GM23338 (cell line): ENCODE measurements around the gene TCTN1. TPM values are rescaled to one million over a fixed set of nuclear protein-coding genes. Genes with fewer than 3 reads are reported as not detected.

Experiments
- ATAC-seq: fragments of 200-7000 bp; cut with Tn5 transposase; 3 replicates; pipeline ENCODE4 v1.9.1; 2020
- DNase-seq: peaks from one replicate; pipeline ENCODE4 v3.0.0-alpha.2; 2015; ENCODE audit warnings: low spot score
- H2AFZ ChIP-seq: fragments of 200-600 bp; sonication (generic); 2 replicates; pipeline ENCODE4 v1.8.0; 2016; ENCODE audit warnings: antibody characterized with exemption, mild to moderate bottlenecking, moderate library complexity
- H3F3A ChIP-seq: fragments of 200-600 bp; sonication (generic); replicated peaks from 2 replicates; pipeline ENCODE4 v1.8.0; 2017; ENCODE audit warnings: antibody characterized with exemption, mixed run types, low read depth
- H3K27ac ChIP-seq: fragments of 200-600 bp; sonication (generic); 2 replicates; pipeline ENCODE4 v1.6.1; 2016; ENCODE audit warnings: low read depth
- H3K27me3 ChIP-seq: fragments of 200-600 bp; sonication (generic); 2 replicates; pipeline ENCODE4 v1.8.0; 2016; ENCODE audit warnings: mild to moderate bottlenecking, mixed run types, moderate library complexity; ENCODE audit not compliant: insufficient read depth
- H3K36me3 ChIP-seq: fragments of 200-600 bp; sonication (generic); 2 replicates; pipeline ENCODE4 v1.8.0; 2016; ENCODE audit warnings: mild to moderate bottlenecking; ENCODE audit not compliant: insufficient read depth
- H3K4me1 ChIP-seq: fragments of 200-600 bp; sonication (generic); 2 replicates; pipeline ENCODE4 v1.8.0; 2016; ENCODE audit warnings: mild to moderate bottlenecking, moderate library complexity; ENCODE audit not compliant: insufficient read depth
- H3K4me2 ChIP-seq: fragments of 200-600 bp; sonication (generic); 2 replicates; pipeline ENCODE4 v1.7.1; 2017; ENCODE audit warnings: mixed run types
- H3K4me3 ChIP-seq: fragments of 200-600 bp; sonication (generic); 2 replicates; pipeline ENCODE4 v1.6.1; 2016; ENCODE audit warnings: mixed run types
- H3K79me2 ChIP-seq: fragments of 200-600 bp; sonication (generic); replicated peaks from 2 replicates; pipeline ENCODE4 v1.8.0; 2017; ENCODE audit warnings: mild to moderate bottlenecking; ENCODE audit not compliant: insufficient read depth
- H3K9me2 ChIP-seq: fragments of 200-600 bp; sonication (generic); 2 replicates; pipeline ENCODE4 v1.8.0; 2017; ENCODE audit not compliant: insufficient read depth
- H4K20me1 ChIP-seq: fragments of 200-600 bp; sonication (generic); replicated peaks from 2 replicates; pipeline ENCODE4 v1.8.0; 2017; ENCODE audit warnings: mild to moderate bottlenecking; ENCODE audit not compliant: insufficient read depth
- H3K27ac Mint-ChIP-seq: 2 replicates; pipeline ENCODE4 v1.8.0; 2020; ENCODE audit warnings: inconsistent platforms, mild to moderate bottlenecking, moderate library complexity, mixed read lengths
- H3K27me3 Mint-ChIP-seq: 3 replicates; pipeline ENCODE4 v1.8.0; 2022; ENCODE audit warnings: low read depth, mild to moderate bottlenecking, moderate library complexity, mixed read lengths, inconsistent platforms; ENCODE audit not compliant: insufficient read depth, poor library complexity
- H3K36me3 Mint-ChIP-seq: 3 replicates; pipeline ENCODE4 v1.8.0; 2021; ENCODE audit warnings: low read depth, mild to moderate bottlenecking, inconsistent platforms, moderate library complexity, mixed read lengths
- H3K4me1 Mint-ChIP-seq: 3 replicates; pipeline ENCODE4 v1.8.0; 2020; ENCODE audit warnings: mild to moderate bottlenecking, inconsistent platforms, mixed read lengths
- H3K4me3 Mint-ChIP-seq: 3 replicates; pipeline ENCODE4 v1.8.0; 2021; ENCODE audit warnings: moderate library complexity, mild to moderate bottlenecking, inconsistent platforms, mixed read lengths
- H3K9me3 Mint-ChIP-seq: 3 replicates; pipeline ENCODE4 v1.8.0; 2020; ENCODE audit warnings: moderate library complexity, mild to moderate bottlenecking, inconsistent platforms, mixed read lengths
- CREB1 ChIP-seq: fragments of 250-450 bp; sonication (Bioruptor Pico); IDR thresholded peaks from 2 replicates; pipeline ENCODE4 v1.5.0; 2020; ENCODE audit warnings: low read depth, mild to moderate bottlenecking, moderate library complexity
- CTCF ChIP-seq, 2 experiments: fragments of 200-600 bp in 1 of 2; sonication (generic) in 1 of 2; conservative IDR thresholded peaks; 2 replicates each; pipeline versions ENCODE4 v1.5.1 to v1.6.1; 2016 to 2017; ENCODE audit warnings: antibody characterized with exemption in 2 of 2, low read depth in 2 of 2, mild to moderate bottlenecking in 2 of 2, moderate library complexity in 1 of 2
- EZH2 ChIP-seq: fragments of 200-600 bp; sonication (generic); IDR thresholded peaks from one replicate; pipeline ENCODE4 v1.8.0; 2017; ENCODE audit warnings: antibody characterized with exemption, mild to moderate bottlenecking, low read depth; ENCODE audit not compliant: unreplicated experiment
- EZH2phosphoT487 ChIP-seq: fragments of 200-600 bp; sonication (generic); IDR thresholded peaks from one replicate; pipeline ENCODE4 v1.8.1; 2018; ENCODE audit warnings: antibody characterized with exemption; ENCODE audit not compliant: unreplicated experiment
- JUNB ChIP-seq: IDR thresholded peaks from one replicate; pipeline ENCODE4 v1.6.1; 2016; ENCODE audit warnings: antibody characterized with exemption; ENCODE audit not compliant: unreplicated experiment
- NANOG ChIP-seq: IDR thresholded peaks from 2 replicates; pipeline ENCODE4 v1.6.1; 2016; ENCODE audit warnings: antibody characterized with exemption, borderline replicate concordance
- POLR2AphosphoS5 ChIP-seq: IDR thresholded peaks from 2 replicates; pipeline ENCODE4 v1.6.1; 2016; ENCODE audit warnings: antibody characterized with exemption, low read depth
- STAT1 ChIP-seq: IDR thresholded peaks from one replicate; pipeline ENCODE4 v1.6.1; 2016; ENCODE audit warnings: antibody characterized with exemption; ENCODE audit not compliant: unreplicated experiment
- ZNF114 ChIP-seq: fragments of 250-450 bp; sonication (Bioruptor Pico); IDR thresholded peaks from 2 replicates; pipeline ENCODE4 v1.5.0; 2020; ENCODE audit warnings: mild to moderate bottlenecking, moderate library complexity
- ZNF331 ChIP-seq: fragments of 250-450 bp; sonication (Bioruptor Pico); IDR thresholded peaks from 2 replicates; pipeline ENCODE4 v1.5.0; 2020; ENCODE audit warnings: low read depth, mild to moderate bottlenecking, moderate library complexity
- ZNF462 ChIP-seq: fragments of 250-450 bp; sonication (Bioruptor Pico); IDR thresholded peaks from 2 replicates; pipeline ENCODE4 v1.5.0; 2020; ENCODE audit warnings: mild to moderate bottlenecking, moderate library complexity
- polyA plus RNA-seq: library from polyadenylated mRNA; unstranded; fragments of >200 nt; fragmentation: Nextera tagmentation; extraction: Ambion mirVana; gene quantifications from 2 replicates; pipeline ENCODE4 v1.2.1, GENCODE V29; 2016
- total RNA-seq: library from RNA; depleted of rRNA; stranded (reverse); fragments of >200 nt; shearing (Covaris generic); gene quantifications from 2 replicates; pipeline ENCODE4 v1.2.3, GENCODE V29; 2014
- TF ChIP-seq, protein P1 (sequence below): IDR thresholded peaks from one replicate; pipeline ENCODE4 v1.6.1; 2018; ENCODE audit warnings: antibody characterized with exemption; ENCODE audit not compliant: unreplicated experiment
- TF ChIP-seq, protein P2 (sequence below): IDR thresholded peaks from 2 replicates; pipeline ENCODE4 v1.6.1; 2016; ENCODE audit warnings: antibody characterized with exemption

TCTN1 gene
- total and polyA plus RNA-seq, 2 experiments from 2014 or later, result 10.6 to 12.4 TPM

- H3K4me1 Mint-ChIP-seq, result peaks cover 3% of the 10 kb centered on the region; the same call in 2 of the 3 replicates
- H3F3A ChIP-seq, result no peaks in the 10 kb centered on the region
- no peaks in the 10 kb centered on the region for H3K9me2 ChIP-seq
- DNase-seq, result no peak
- no peaks in the 10 kb centered on the region for H4K20me1 ChIP-seq
- no peak overlapping the region for H3K27ac Mint-ChIP-seq
- TF ChIP-seq CTCF (conservative IDR thresholded peaks at IDR 0.05; ENCODE audit: low read depth in 2 of 2), result no peak
- no peak for TF ChIP-seq ZNF114 (CRISPR knock-in tag)
- TF ChIP-seq JUNB, result no peak
- no peak for TF ChIP-seq NANOG
- TF ChIP-seq, protein P1, sequence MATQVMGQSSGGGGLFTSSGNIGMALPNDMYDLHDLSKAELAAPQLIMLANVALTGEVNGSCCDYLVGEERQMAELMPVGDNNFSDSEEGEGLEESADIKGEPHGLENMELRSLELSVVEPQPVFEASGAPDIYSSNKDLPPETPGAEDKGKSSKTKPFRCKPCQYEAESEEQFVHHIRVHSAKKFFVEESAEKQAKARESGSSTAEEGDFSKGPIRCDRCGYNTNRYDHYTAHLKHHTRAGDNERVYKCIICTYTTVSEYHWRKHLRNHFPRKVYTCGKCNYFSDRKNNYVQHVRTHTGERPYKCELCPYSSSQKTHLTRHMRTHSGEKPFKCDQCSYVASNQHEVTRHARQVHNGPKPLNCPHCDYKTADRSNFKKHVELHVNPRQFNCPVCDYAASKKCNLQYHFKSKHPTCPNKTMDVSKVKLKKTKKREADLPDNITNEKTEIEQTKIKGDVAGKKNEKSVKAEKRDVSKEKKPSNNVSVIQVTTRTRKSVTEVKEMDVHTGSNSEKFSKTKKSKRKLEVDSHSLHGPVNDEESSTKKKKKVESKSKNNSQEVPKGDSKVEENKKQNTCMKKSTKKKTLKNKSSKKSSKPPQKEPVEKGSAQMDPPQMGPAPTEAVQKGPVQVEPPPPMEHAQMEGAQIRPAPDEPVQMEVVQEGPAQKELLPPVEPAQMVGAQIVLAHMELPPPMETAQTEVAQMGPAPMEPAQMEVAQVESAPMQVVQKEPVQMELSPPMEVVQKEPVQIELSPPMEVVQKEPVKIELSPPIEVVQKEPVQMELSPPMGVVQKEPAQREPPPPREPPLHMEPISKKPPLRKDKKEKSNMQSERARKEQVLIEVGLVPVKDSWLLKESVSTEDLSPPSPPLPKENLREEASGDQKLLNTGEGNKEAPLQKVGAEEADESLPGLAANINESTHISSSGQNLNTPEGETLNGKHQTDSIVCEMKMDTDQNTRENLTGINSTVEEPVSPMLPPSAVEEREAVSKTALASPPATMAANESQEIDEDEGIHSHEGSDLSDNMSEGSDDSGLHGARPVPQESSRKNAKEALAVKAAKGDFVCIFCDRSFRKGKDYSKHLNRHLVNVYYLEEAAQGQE, result no peak
- no peak for TF ChIP-seq CREB1 (CRISPR knock-in tag)
- TF ChIP-seq, protein P2, sequence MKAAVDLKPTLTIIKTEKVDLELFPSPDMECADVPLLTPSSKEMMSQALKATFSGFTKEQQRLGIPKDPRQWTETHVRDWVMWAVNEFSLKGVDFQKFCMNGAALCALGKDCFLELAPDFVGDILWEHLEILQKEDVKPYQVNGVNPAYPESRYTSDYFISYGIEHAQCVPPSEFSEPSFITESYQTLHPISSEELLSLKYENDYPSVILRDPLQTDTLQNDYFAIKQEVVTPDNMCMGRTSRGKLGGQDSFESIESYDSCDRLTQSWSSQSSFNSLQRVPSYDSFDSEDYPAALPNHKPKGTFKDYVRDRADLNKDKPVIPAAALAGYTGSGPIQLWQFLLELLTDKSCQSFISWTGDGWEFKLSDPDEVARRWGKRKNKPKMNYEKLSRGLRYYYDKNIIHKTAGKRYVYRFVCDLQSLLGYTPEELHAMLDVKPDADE, result no peak
- no peak for TF ChIP-seq ZNF331
- TF ChIP-seq EZH2phosphoT487, result no peak
- TF ChIP-seq EZH2, result no peak
- TF ChIP-seq ZNF462 (CRISPR knock-in tag), result no peak
- no peak for TF ChIP-seq POLR2AphosphoS5
- no peak for TF ChIP-seq STAT1
- H2AFZ ChIP-seq, result no peak overlapping the region
- H3K27me3 Mint-ChIP-seq, result peaks cover 4% of the 10 kb centered on the region
- H3K4me3 ChIP-seq, result no peak overlapping the region
- no peaks in the 10 kb centered on the region for H3K27me3 ChIP-seq
- H3K4me2 ChIP-seq, result no peak overlapping the region
- H3K79me2 ChIP-seq, result no peaks in the 10 kb centered on the region
- no peak overlapping the region for H3K4me3 Mint-ChIP-seq
- H3K36me3 ChIP-seq, result no peaks in the 10 kb centered on the region
- H3K4me1 ChIP-seq, result no peaks in the 10 kb centered on the region
- no peaks in the 10 kb centered on the region for H3K9me3 Mint-ChIP-seq
- no peaks in the 10 kb centered on the region; the same call in 2 of the 3 replicates for H3K36me3 Mint-ChIP-seq
- ATAC-seq, result no peak
- H3K27ac ChIP-seq, result no peak overlapping the region
Observed at GRCh38 chr12:110697236-110697635, 83.3 kb downstream of the TCTN1 start.
